Prostate gland (tissue), 2 donors: ENCODE measurements around the gene RBKS. TPM values are rescaled to one million over a fixed set of nuclear protein-coding genes. Genes with fewer than 3 reads are reported as not detected.

Source experiments
- DNase-seq: peaks from one replicate; pipeline ENCODE4 v3.0.0-alpha.2; 2019; ENCODE audit warnings: low spot score
- H3K27ac ChIP-seq, 2 donors: fragments of 200-600 bp; sonication (generic); 2 replicates each; pipeline ENCODE4 v1.5.1; 2017 to 2019
- H3K27me3 ChIP-seq: fragments of 200-600 bp; sonication (generic); replicated peaks from 2 replicates; pipeline ENCODE4 v1.5.1; 2019; ENCODE audit not compliant: insufficient read depth
- H3K36me3 ChIP-seq, 2 donors: fragments of 200-600 bp; sonication (generic); 1 replicate in 1 of 2; 2 replicates in 1 of 2; pipeline versions ENCODE4 v1.5.1 to v1.8.1; 2017 to 2019
- H3K4me1 ChIP-seq: fragments of 200-600 bp; sonication (generic); replicated peaks from 2 replicates; pipeline ENCODE4 v1.5.1; 2019
- H3K4me3 ChIP-seq, 2 donors: fragments of 200-600 bp; sonication (generic); 2 replicates each; pipeline ENCODE4 v1.5.1; 2017 to 2019
- H3K9me3 ChIP-seq: fragments of 200-600 bp; sonication (generic); 2 replicates; pipeline ENCODE4 v1.5.1; 2017
- CTCF ChIP-seq, 4 experiments: fragments of 200-600 bp in 2 of 4; fragments of 450-650 bp in 2 of 4; sonication (generic) in 2 of 4; IDR thresholded peaks; 1 replicate in 3 of 4; 2 replicates in 1 of 4; pipeline ENCODE4 v1.5.1; 2016 to 2019; ENCODE audit warnings: antibody characterized with exemption in 4 of 4, mild to moderate bottlenecking in 2 of 4, moderate library complexity in 2 of 4
- POLR2A ChIP-seq: fragments of 450-650 bp; IDR thresholded peaks from one replicate; pipeline ENCODE4 v1.6.1; 2016; ENCODE audit warnings: antibody characterized with exemption, mild to moderate bottlenecking
- POLR2AphosphoS5 ChIP-seq: sonication (generic); formaldehyde crosslinking; IDR thresholded peaks from one replicate; pipeline ENCODE4 v1.6.1; 2017; ENCODE audit warnings: antibody characterized with exemption
- WGBS: methylation state at CpG from one replicate; pipeline ENCODE4 v1.1.5; 2018; 5-methylcytosine and 5-hydroxymethylcytosine counted together
- intact Hi-C: fragments of 100-400 bp; cut with DNase I; formaldehyde crosslinking; loops from one replicate; pipeline ENCODE4 v1.14.2; 2022
- total RNA-seq, 2 donors: library from RNA; depleted of rRNA; stranded (reverse); fragments of >200 nt; gene quantifications; one replicate each; pipeline ENCODE4 v1.1.0, GENCODE V29; 2016

RBKS gene
- total RNA-seq, 2 donors from 2014 or later: 1.6 to 1.8 TPM

GRCh38 chr2:27830656-27831055 is 59.5 kb downstream of the RBKS start:
- Histone ChIP-seq H3K9me3 (no peaks in the 10 kb centered on the region), H3K4me1 (peaks cover 3% of the 10 kb centered on the region), H3K4me3 (no peak overlapping the region), H3K27ac (no peak overlapping the region), H3K36me3 (no peaks in the 10 kb centered on the region), H3K27me3 (no peaks in the 10 kb centered on the region)
- intact Hi-C loops: no loop called here
- 93% methylated on average over 4 of the region's 4 CpGs for WGBS
- no peak for TF ChIP-seq POLR2A
- no peak for TF ChIP-seq POLR2AphosphoS5
- no peak for TF ChIP-seq CTCF (IDR thresholded peaks at IDR 0.05)
- DNase-seq: no peak

DNA sequence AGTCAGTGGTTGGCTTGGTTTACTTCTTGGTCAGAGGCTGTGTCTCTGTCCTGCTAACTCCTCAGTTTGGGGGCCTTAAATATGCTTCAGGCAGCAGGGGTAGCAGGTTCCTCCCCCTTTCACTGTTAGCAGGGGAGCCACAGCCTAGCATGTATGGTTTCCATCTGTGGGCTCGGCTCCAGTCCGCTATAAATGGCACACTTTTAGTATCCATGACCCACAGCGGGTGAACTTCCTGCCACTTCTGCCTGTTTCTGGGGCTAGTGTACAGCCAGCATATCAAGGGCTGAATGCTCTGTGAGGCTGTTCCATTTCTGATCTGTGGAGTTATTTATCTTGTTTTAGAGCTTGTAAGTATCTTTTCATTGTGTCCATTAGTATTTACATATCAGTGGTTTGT is 60.4 kb downstream of the RBKS start:
- H3K27me3 ChIP-seq: no peaks in the 10 kb centered on the region
- intact Hi-C loops: loop anchor here (10.0 kb wide), 1 partner anchor 565 kb away; the partner anchor contains the start of gene FOSL2
- H3K9me3 ChIP-seq: no peaks in the 10 kb centered on the region
- TF ChIP-seq POLR2A (no peak), POLR2AphosphoS5 (no peak), CTCF (IDR thresholded peaks at IDR 0.05) (no peak)
- no peaks in the 10 kb centered on the region for H3K36me3 ChIP-seq
- no peak for DNase-seq
- no peak overlapping the region for H3K27ac ChIP-seq
- H3K4me3 ChIP-seq: no peak overlapping the region
- peaks cover 3% of the 10 kb centered on the region for H3K4me1 ChIP-seq
- WGBS: 83% methylated on average over 3 of the region's 3 CpGs

DNA sequence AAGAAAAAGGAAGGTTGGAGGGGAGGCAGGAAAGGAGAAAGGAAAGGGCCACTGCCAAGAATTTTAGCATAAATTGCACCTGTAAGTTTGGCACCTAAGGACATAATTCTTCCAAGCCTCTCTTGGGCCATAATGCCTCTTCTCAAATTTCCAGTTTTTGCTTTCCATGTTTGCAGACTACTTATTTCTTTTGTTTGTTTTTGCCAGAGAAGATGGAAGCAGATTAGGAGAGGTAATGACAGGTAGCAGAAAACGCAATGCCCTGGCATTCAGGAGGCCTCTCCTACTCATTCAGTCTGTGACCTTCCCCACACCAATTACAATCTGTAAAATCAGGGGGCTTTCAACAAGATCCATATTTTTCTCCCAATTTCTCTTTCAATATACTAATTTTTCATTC is 61.9 kb downstream of the RBKS start:
- Histone ChIP-seq H3K9me3 (no peaks in the 10 kb centered on the region), H3K36me3 (no peaks in the 10 kb centered on the region), H3K27ac (no peak overlapping the region), H3K4me1 (peaks cover 3% of the 10 kb centered on the region), H3K27me3 (no peaks in the 10 kb centered on the region), H3K4me3 (no peak overlapping the region)
- 32% methylated on average over 1 of the region's 1 CpG for WGBS
- no peak for DNase-seq
- TF ChIP-seq POLR2A: no peak
- no peak for TF ChIP-seq CTCF (IDR thresholded peaks at IDR 0.05)
- no peak for TF ChIP-seq POLR2AphosphoS5
- intact Hi-C loops: loop anchor here (10.0 kb wide), 1 partner anchor 566 kb away; the partner anchor contains the start of gene FOSL2

DNA sequence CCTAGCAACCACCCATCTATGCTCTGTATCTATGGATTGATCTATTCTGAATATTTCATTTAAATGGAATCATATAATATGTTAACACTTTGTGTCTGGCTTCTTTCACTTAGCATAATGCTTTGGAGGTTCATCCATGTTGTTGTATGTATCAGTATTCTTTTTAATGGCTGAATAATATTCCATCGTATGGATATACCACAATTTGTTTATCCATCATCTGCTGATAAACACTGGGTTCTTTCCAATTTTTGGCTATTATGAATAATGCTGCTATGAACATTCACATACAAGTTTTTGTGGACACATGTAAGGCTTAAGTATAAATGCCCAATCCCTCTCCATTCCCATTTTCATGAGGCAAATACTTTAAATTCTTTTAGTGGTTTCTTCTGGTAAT is 65.8 kb downstream of the RBKS start:
- H3K27ac ChIP-seq: no peak overlapping the region
- no peaks in the 10 kb centered on the region for H3K36me3 ChIP-seq
- TF ChIP-seq CTCF (IDR thresholded peaks at IDR 0.05) (no peak), POLR2AphosphoS5 (no peak), POLR2A (no peak)
- H3K9me3 ChIP-seq: no peaks in the 10 kb centered on the region
- no peaks in the 10 kb centered on the region for H3K4me1 ChIP-seq
- WGBS: 97% methylated on average over 1 of the region's 1 CpG
- intact Hi-C loops: loop anchor here (5.0 to 10.0 kb wide), 2 partner anchors 117 to 570 kb away; partner anchors contain the start of gene FOSL2
- no peak overlapping the region for H3K4me3 ChIP-seq
- no peak for DNase-seq
- no peaks in the 10 kb centered on the region for H3K27me3 ChIP-seq

DNA sequence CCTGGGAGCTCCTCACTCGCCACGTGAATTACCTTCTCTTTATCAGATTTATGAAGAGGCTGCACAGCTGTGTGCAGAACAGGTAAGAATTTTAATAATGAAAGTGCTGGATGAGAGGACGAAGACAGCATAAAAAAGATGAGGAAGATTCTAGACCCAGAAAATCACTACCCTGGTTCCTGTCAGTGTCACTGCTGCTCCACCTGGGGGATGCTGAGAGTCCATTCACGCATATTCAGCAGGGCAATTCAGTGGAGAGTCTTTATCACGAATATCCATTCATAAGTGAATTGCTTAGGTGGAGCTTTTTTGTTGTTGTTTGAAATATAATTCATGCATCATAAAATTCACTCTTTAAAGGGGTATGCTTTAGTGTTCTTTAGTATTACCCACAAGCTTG is 66.6 kb downstream of the RBKS start:
- Histone ChIP-seq H3K36me3 (no peaks in the 10 kb centered on the region), H3K27ac (no peak overlapping the region), H3K4me3 (no peak overlapping the region), H3K4me1 (no peaks in the 10 kb centered on the region), H3K9me3 (no peaks in the 10 kb centered on the region), H3K27me3 (no peaks in the 10 kb centered on the region)
- no peak for TF ChIP-seq CTCF (IDR thresholded peaks at IDR 0.05)
- TF ChIP-seq POLR2AphosphoS5: no peak
- TF ChIP-seq POLR2A: no peak
- intact Hi-C loops: loop anchor here (5.0 to 10.0 kb wide), 2 partner anchors 116 to 571 kb away; partner anchors contain the start of gene FOSL2
- WGBS: 75% methylated on average over 5 of the region's 5 CpGs
- DNase-seq: no peak
